Mucosa of stomach (tissue), 1 donor: Measurements from ENCODE around the gene COPA.

Experiments used
- H3K27me3 ChIP-seq: one replicate; pipeline ENCODE4 v1.7.0; 2013; ENCODE audit warnings: mild to moderate bottlenecking, low read length; ENCODE audit not compliant: control insufficient read depth, insufficient read depth
- H3K36me3 ChIP-seq: one replicate; pipeline ENCODE4 v1.7.0; 2013; ENCODE audit warnings: low read length; ENCODE audit not compliant: control insufficient read depth, insufficient read depth
- H3K4me1 ChIP-seq: one replicate; pipeline ENCODE4 v1.7.0; 2013; ENCODE audit warnings: mild to moderate bottlenecking, low read length; ENCODE audit not compliant: control insufficient read depth, insufficient read depth
- H3K4me3 ChIP-seq: one replicate; pipeline ENCODE4 v1.7.0; 2013; ENCODE audit warnings: low read length
- H3K9ac ChIP-seq: one replicate; pipeline ENCODE4 v1.7.0; 2013; ENCODE audit warnings: mild to moderate bottlenecking, low read length, moderate library complexity
- H3K9me3 ChIP-seq: one replicate; pipeline ENCODE4 v1.7.0; 2013; ENCODE audit warnings: mild to moderate bottlenecking, low read length, moderate library complexity; ENCODE audit not compliant: control insufficient read depth
- donor health status: Pancreatic carcinoma.

COPA gene

GRCh38 chr1:160277330-160277729 is 65.7 kb downstream of the COPA start:
- no peak overlapping the region for H3K4me3 ChIP-seq
- no peaks in the 10 kb centered on the region for H3K9me3 ChIP-seq
- H3K4me1 ChIP-seq, result no peaks in the 10 kb centered on the region
- no peak overlapping the region for H3K9ac ChIP-seq
- H3K27me3 ChIP-seq, result no peaks in the 10 kb centered on the region
- peaks cover 11% of the 10 kb centered on the region for H3K36me3 ChIP-seq

- no peaks in the 10 kb centered on the region for H3K4me1 ChIP-seq
- no peaks in the 10 kb centered on the region for H3K9me3 ChIP-seq
- H3K27me3 ChIP-seq, result no peaks in the 10 kb centered on the region
- H3K4me3 ChIP-seq, result no peak overlapping the region
- no peak overlapping the region for H3K9ac ChIP-seq
- no peaks in the 10 kb centered on the region for H3K36me3 ChIP-seq
Observed at GRCh38 chr1:160271025-160271424, 72.0 kb downstream of the COPA start.

DNA sequence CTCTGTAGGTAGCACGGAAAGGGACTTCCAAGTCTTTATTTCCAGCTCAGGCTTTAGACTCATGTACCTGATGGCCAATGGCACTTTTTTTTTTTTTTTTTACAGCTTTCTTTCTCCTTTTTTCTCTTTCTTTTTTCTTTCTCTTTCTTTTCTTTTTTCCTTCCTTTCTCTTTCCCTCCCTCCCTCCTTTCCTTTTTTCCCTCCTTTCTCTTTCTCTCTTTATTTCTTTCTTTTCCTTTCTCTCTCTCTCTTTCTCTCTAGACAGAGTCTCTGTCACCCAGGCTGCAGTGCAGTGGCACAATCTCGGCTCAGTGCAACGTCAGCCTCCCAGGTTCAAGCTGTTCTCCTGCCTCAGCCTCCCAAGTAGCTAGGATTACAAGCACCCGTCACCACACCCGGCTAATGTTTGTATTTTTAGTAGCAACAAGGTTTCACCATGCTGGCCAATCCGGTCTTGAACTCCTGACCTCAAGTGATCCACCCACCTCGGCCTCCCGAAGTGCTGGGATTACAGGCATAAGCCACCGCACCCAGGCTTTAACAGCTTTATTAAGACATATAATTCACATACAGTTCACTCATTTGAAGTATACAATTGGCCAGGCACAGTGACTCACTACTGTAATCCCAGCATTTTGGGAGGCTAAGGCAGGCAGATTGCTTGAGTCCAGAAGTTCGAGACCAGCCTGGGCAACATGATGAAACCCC is 75.6 kb downstream of the COPA start:
- H3K9ac ChIP-seq, result no peak overlapping the region
- H3K36me3 ChIP-seq, result no peaks in the 10 kb centered on the region
- H3K4me3 ChIP-seq, result no peak overlapping the region
- H3K4me1 ChIP-seq, result peaks cover 7% of the 10 kb centered on the region
- H3K27me3 ChIP-seq, result no peaks in the 10 kb centered on the region
- no peaks in the 10 kb centered on the region for H3K9me3 ChIP-seq

- Histone ChIP-seq H3K4me1 (peaks cover 12% of the 10 kb centered on the region), H3K27me3 (no peaks in the 10 kb centered on the region), H3K9me3 (no peaks in the 10 kb centered on the region), H3K36me3 (no peaks in the 10 kb centered on the region), H3K4me3 (no peak overlapping the region), H3K9ac (no peak overlapping the region)
Observed at GRCh38 chr1:160264795-160265307, 78.2 kb downstream of the COPA start.

- H3K4me1 ChIP-seq, result peaks cover 19% of the 10 kb centered on the region
- no peaks in the 10 kb centered on the region for H3K27me3 ChIP-seq
- H3K36me3 ChIP-seq, result no peaks in the 10 kb centered on the region
- H3K9ac ChIP-seq, result peak within 1 kb of the TSS; percentile 100
- no peaks in the 10 kb centered on the region for H3K9me3 ChIP-seq
- peak within 1 kb of the TSS; percentile 100 for H3K4me3 ChIP-seq
Observed at GRCh38 chr1:160261893-160262794, 80.9 kb downstream of the COPA start, which contains the start of gene DCAF8. DCAF8 (minus strand) TSS chr1:160262549; CDS start chr1:160244008, 18,541 bp downstream.

- Histone ChIP-seq H3K9ac (peak overlapping the region; percentile 100), H3K9me3 (no peaks in the 10 kb centered on the region), H3K36me3 (no peaks in the 10 kb centered on the region), H3K4me3 (peak overlapping the region; percentile 100), H3K4me1 (peaks cover 22% of the 10 kb centered on the region), H3K27me3 (no peaks in the 10 kb centered on the region)
Observed at GRCh38 chr1:160261556-160261892, 81.5 kb downstream of the COPA start.

DNA sequence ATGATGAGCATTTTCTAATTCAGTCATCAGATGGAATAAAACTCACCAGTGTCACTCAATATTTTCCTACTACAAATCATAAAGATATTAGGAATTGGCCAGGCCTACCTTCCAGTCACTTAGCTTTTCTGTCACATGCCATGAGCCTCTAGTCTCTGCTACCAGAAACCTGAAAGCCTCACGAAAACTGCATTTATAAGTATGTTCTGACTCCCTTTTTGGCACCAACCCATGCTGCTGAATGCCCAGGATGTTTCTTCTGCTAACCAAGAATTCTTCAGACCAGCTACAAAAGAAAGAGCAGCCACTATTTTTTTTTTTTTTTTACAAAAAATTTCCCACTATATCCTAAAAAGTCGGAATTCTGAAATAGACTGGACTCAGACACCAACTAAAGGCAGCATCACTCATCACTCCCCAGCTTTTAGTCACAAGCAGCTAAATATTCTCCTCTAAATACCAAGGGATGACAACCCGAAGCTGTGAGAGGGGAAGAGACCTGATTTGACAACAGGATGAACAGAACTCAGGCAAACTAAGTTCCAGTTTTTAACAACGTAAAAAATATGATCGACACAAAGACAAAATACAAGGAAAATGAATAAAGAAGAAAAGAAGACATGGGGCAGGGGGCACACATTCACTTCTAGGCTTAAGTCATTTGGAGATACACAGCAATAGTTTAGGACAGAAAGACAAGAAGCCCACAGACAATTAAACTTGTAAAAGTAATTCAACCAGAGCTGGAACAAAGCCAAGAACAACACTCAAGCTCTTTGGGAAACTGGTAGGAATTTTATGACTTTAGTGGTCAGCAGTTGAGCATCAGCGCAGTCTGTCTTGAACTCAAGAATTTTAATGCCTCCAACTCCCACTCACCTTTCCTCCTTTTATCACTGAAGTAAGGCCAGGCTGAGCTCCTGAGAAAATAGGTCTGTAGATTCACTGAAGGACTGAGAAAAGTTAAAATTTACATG is 82.4 kb downstream of the COPA start:
- H3K9me3 ChIP-seq, result no peaks in the 10 kb centered on the region
- peaks cover 26% of the 10 kb centered on the region for H3K4me1 ChIP-seq
- no peaks in the 10 kb centered on the region for H3K27me3 ChIP-seq
- H3K4me3 ChIP-seq, result no peak overlapping the region
- no peak overlapping the region for H3K9ac ChIP-seq
- no peaks in the 10 kb centered on the region for H3K36me3 ChIP-seq

- H3K27me3 ChIP-seq, result no peaks in the 10 kb centered on the region
- no peak overlapping the region for H3K9ac ChIP-seq
- no peaks in the 10 kb centered on the region for H3K36me3 ChIP-seq
- peaks cover 26% of the 10 kb centered on the region for H3K4me1 ChIP-seq
- no peak overlapping the region for H3K4me3 ChIP-seq
- H3K9me3 ChIP-seq, result no peaks in the 10 kb centered on the region
Observed at GRCh38 chr1:160258177-160258798, 84.8 kb downstream of the COPA start.

GRCh38 chr1:160257411-160258015 is 85.5 kb downstream of the COPA start:
- no peaks in the 10 kb centered on the region for H3K9me3 ChIP-seq
- H3K36me3 ChIP-seq, result no peaks in the 10 kb centered on the region
- no peak overlapping the region for H3K4me3 ChIP-seq
- no peak overlapping the region for H3K9ac ChIP-seq
- no peaks in the 10 kb centered on the region for H3K27me3 ChIP-seq
- H3K4me1 ChIP-seq, result peaks cover 19% of the 10 kb centered on the region

- Histone ChIP-seq H3K36me3 (no peaks in the 10 kb centered on the region), H3K27me3 (no peaks in the 10 kb centered on the region), H3K9ac (no peak overlapping the region), H3K4me1 (peaks cover 19% of the 10 kb centered on the region), H3K9me3 (no peaks in the 10 kb centered on the region), H3K4me3 (no peak overlapping the region)
Observed at GRCh38 chr1:160256396-160257046, 86.5 kb downstream of the COPA start.
